Measurements from ENCODE around the gene EEF2KMT. TPM values are rescaled to one million over a fixed set of nuclear protein-coding genes. Genes with fewer than 3 reads are reported as not detected.
A peak's percentile ranks its signal among the peaks of the same experiment; 100 is the strongest.

The EEF2KMT gene
- total and polyA plus RNA-seq, 8 donors, result 2.5 to 9.9 (median 6.5) TPM; not detected in 2

DNA sequence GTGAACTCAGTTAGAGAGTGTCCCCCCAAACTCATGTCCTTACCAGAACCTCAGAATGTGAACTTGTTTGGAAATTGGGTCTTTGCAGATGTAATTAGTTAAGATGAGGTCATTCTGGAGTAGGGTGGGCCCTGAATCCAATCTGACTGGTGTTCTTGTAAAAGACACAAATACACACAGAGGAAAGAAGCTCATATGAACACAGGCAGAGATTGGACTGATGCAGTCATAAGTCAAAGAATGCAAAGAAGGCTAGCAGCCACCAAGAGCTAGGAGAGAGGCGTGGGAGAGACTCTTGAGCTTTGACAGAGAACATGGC is 61.7 kb downstream of the EEF2KMT start:
- H3K4me3 ChIP-seq, result no peak overlapping the region
- peak overlapping the region; percentile 34 to 88 (median 41) for H3K27ac ChIP-seq
- 44 to 61% (median 56%) methylated on average over 1 of the region's 1 CpG for WGBS, 5 donors

More for the DNA sequence above, 61.7 kb downstream of the EEF2KMT start:
- Histone ChIP-seq H3K4me1 (peaks cover 25 to 50% (median 46%) of the 10 kb centered on the region in 4 donors), H3K27me3 (no peaks in the 10 kb centered on the region), H3K36me3 (peaks cover 0 to 11% (median 6%) of the 10 kb centered on the region in 4 donors), H3K9me3 (no peaks in the 10 kb centered on the region)
- intact Hi-C loops (cut with DNase I; ENCODE audit: low total_unique reads), result no loop called here
- DNase-seq, result no peak
- TF ChIP-seq, protein P1, sequence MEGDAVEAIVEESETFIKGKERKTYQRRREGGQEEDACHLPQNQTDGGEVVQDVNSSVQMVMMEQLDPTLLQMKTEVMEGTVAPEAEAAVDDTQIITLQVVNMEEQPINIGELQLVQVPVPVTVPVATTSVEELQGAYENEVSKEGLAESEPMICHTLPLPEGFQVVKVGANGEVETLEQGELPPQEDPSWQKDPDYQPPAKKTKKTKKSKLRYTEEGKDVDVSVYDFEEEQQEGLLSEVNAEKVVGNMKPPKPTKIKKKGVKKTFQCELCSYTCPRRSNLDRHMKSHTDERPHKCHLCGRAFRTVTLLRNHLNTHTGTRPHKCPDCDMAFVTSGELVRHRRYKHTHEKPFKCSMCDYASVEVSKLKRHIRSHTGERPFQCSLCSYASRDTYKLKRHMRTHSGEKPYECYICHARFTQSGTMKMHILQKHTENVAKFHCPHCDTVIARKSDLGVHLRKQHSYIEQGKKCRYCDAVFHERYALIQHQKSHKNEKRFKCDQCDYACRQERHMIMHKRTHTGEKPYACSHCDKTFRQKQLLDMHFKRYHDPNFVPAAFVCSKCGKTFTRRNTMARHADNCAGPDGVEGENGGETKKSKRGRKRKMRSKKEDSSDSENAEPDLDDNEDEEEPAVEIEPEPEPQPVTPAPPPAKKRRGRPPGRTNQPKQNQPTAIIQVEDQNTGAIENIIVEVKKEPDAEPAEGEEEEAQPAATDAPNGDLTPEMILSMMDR (IDR thresholded peaks at IDR 0.05), result no peak
- TF ChIP-seq POLR2A (IDR thresholded peaks at IDR 0.05) (no peak), EP300 (IDR thresholded peaks at IDR 0.05) (no peak), POLR2AphosphoS5 (IDR thresholded peaks at IDR 0.05) (no peak)

Other genes with a start within 250 kb of the EEF2KMT start
- gene PPL, start 160.6 kb downstream of the EEF2KMT start, total RNA-seq, result 10 to 100 TPM; 11.4 to 98.8 (median 31.6) TPM
- 10 to 100 TPM in 2 of 3 donors, 1 to 10 TPM in 1; 5.8 to 96.8 (median 10.7) TPM for gene PPL, start 160.6 kb downstream of the EEF2KMT start, polyA plus RNA-seq
- gene SEC14L5, start 139.5 kb downstream of the EEF2KMT start, total RNA-seq, result 10 to 100 TPM in 1 of 5 donors, under 1 TPM in 2, not detected in 2; 0.43 to 30.3 (median 0.55) TPM
- under 1 TPM; 0.15 to 0.33 (median 0.19) TPM for gene SEC14L5, start 139.5 kb downstream of the EEF2KMT start, polyA plus RNA-seq
- 100 to 1,000 TPM in 2 of 5 donors, 10 to 100 TPM in 3; 19.6 to 139 (median 31.2) TPM for gene NAGPA, start 63.9 kb downstream of the EEF2KMT start, total RNA-seq
- 10 to 100 TPM; 10.0 to 19.4 (median 11.8) TPM for gene NAGPA, start 63.9 kb downstream of the EEF2KMT start, polyA plus RNA-seq
- 10 to 100 TPM in 4 of 5 donors, 1 to 10 TPM in 1; 7.6 to 81.3 (median 11.7) TPM for gene C16orf89, start 31.8 kb downstream of the EEF2KMT start, total RNA-seq
- gene C16orf89, start 31.8 kb downstream of the EEF2KMT start, polyA plus RNA-seq, result 100 to 1,000 TPM in 1 of 3 donors, 10 to 100 TPM in 2; 90.5 to 135 (median 96.5) TPM
- gene ALG1, start 26.0 kb downstream of the EEF2KMT start, total RNA-seq, result 10 to 100 TPM in 4 of 5 donors, 1 to 10 TPM in 1; 4.5 to 53.9 (median 27.5) TPM
- gene ALG1, start 26.0 kb downstream of the EEF2KMT start, polyA plus RNA-seq, result 10 to 100 TPM in 2 of 3 donors, 1 to 10 TPM in 1; 9.6 to 16.6 (median 11.2) TPM